Peyer's patch (tissue), 4 donors: Measurements from ENCODE around the gene EIF5.

Experiments
- CTCF ChIP-seq, 6 experiments: fragments of 450-650 bp in 4 of 6; fragments of 200-600 bp in 2 of 6; sonication (generic) in 1 of 6; IDR thresholded peaks; one replicate each; pipeline ENCODE4 v1.5.1; 2017 to 2019; ENCODE audit warnings: antibody characterized with exemption in 6 of 6, mild to moderate bottlenecking in 3 of 6, moderate library complexity in 1 of 6
- POLR2A ChIP-seq, 2 donors: fragments of 450-650 bp; IDR thresholded peaks; one replicate each; pipeline ENCODE4 v1.5.1; 2017; ENCODE audit warnings: antibody characterized with exemption in 2 of 2, mild to moderate bottlenecking in 2 of 2, moderate library complexity in 2 of 2

- TF ChIP-seq POLR2A (IDR thresholded peaks at IDR 0.05) (no peak), CTCF (IDR thresholded peaks at IDR 0.05) (no peak)
These were observed 29.3 kb upstream of the EIF5 start for GRCh38 chr14:103304706-103305105.
